ENCODE data around the gene HIVEP3. TPM values are rescaled to one million over a fixed set of nuclear protein-coding genes. Genes with fewer than 3 reads are reported as not detected.
A peak's percentile ranks its signal among the peaks of the same experiment; 100 is the strongest.

HIVEP3 gene
- total RNA-seq, 1 experiment from 2014 or later, result 11.0 TPM

DNA sequence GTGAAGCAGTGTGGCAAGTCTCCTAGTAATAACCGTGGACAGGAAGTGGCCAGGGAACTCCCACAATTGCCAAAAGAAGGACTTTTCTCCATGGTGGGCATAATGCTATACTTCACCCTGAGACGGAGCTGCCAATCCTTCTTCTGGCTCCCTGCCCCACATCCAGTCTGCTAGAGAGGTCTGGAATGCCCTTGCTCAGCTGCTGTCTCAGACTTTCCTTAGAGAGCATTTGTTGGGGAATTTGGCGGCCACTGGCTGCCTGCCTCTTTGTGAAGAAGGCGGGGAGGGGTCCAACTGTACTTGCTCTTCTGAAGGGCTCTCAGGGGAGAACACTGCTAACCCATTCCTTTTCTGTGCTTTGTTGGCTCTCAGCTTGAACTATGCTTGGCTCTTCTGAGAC is 310.5 kb downstream of the HIVEP3 start:
- Histone ChIP-seq H3K4me1 (replicated peaks; ENCODE audit: insufficient read depth) (no peaks in the 10 kb centered on the region), H4K20me1 (ENCODE audit: insufficient read depth) (no peaks in the 10 kb centered on the region), H3K9me3 (ENCODE audit: insufficient read depth, low read depth) (no peaks in the 10 kb centered on the region), H3K4me2 (no peak overlapping the region), H3K4me3 (no peak overlapping the region), H3K27ac (no peak overlapping the region), H3K9me2 (ENCODE audit: insufficient read depth) (no peaks in the 10 kb centered on the region), H3K36me3 (ENCODE audit: low read depth) (no peaks in the 10 kb centered on the region), H3K79me2 (ENCODE audit: low read depth) (no peaks in the 10 kb centered on the region), H3K27me3 (ENCODE audit: insufficient read depth, low read depth) (no peaks in the 10 kb centered on the region), H2AFZ (no peak overlapping the region), H3F3A (ENCODE audit: insufficient read depth, low read depth) (no peaks in the 10 kb centered on the region)
- intact Hi-C loops (cut with micrococcal nuclease; ENCODE audit: unreplicated experiment), result no loop called here
- TF ChIP-seq, protein P1, sequence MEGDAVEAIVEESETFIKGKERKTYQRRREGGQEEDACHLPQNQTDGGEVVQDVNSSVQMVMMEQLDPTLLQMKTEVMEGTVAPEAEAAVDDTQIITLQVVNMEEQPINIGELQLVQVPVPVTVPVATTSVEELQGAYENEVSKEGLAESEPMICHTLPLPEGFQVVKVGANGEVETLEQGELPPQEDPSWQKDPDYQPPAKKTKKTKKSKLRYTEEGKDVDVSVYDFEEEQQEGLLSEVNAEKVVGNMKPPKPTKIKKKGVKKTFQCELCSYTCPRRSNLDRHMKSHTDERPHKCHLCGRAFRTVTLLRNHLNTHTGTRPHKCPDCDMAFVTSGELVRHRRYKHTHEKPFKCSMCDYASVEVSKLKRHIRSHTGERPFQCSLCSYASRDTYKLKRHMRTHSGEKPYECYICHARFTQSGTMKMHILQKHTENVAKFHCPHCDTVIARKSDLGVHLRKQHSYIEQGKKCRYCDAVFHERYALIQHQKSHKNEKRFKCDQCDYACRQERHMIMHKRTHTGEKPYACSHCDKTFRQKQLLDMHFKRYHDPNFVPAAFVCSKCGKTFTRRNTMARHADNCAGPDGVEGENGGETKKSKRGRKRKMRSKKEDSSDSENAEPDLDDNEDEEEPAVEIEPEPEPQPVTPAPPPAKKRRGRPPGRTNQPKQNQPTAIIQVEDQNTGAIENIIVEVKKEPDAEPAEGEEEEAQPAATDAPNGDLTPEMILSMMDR (conservative IDR thresholded peaks at IDR 0.05), result no peak
- TF ChIP-seq EZH2 (IDR thresholded peaks at IDR 0.05; ENCODE audit: low read depth), result no peak
- ChIA-PET CTCF (no interaction called here), POLR2A (ENCODE audit: unreplicated experiment) (no interaction called here)
- DNase-seq, result no peak
- BruUV-seq (replicated peaks), result no TSS peak

DNA sequence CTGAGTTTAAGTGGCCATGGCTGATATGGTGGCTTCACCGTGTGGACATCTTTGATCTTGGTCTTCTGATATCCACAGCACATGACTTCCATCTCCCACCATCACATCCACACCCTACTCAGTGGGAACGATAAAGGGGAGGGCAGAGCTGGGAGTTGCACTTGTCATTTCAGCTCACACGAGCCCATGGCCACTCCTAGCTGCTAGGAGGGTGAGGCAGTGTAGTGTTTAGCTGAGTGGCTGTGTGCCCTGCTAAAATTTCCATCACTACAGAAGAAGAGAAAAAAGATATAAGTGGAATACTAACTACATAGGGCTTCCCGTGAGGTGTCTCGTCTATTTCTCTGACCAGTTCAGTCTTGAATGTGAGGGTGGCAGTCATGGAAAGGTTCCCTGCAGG is 310.9 kb downstream of the HIVEP3 start:
- Histone ChIP-seq H3K4me2 (no peak overlapping the region), H3K79me2 (ENCODE audit: low read depth) (no peaks in the 10 kb centered on the region), H3K36me3 (ENCODE audit: low read depth) (no peaks in the 10 kb centered on the region), H3K9me3 (ENCODE audit: insufficient read depth, low read depth) (no peaks in the 10 kb centered on the region), H3K27me3 (ENCODE audit: insufficient read depth, low read depth) (no peaks in the 10 kb centered on the region), H3K27ac (no peak overlapping the region), H2AFZ (no peak overlapping the region), H3F3A (ENCODE audit: insufficient read depth, low read depth) (no peaks in the 10 kb centered on the region), H3K4me1 (replicated peaks; ENCODE audit: insufficient read depth) (no peaks in the 10 kb centered on the region), H3K9me2 (ENCODE audit: insufficient read depth) (no peaks in the 10 kb centered on the region), H3K4me3 (no peak overlapping the region), H4K20me1 (ENCODE audit: insufficient read depth) (no peaks in the 10 kb centered on the region)
- intact Hi-C loops (cut with micrococcal nuclease; ENCODE audit: unreplicated experiment), result no loop called here
- CTCF ChIA-PET, result no interaction called here
- no peak for DNase-seq
- BruUV-seq (replicated peaks), result no TSS peak
- POLR2A ChIA-PET (ENCODE audit: unreplicated experiment), result no interaction called here
- TF ChIP-seq EZH2 (IDR thresholded peaks at IDR 0.05; ENCODE audit: low read depth), result no peak
- TF ChIP-seq, protein P1 (conservative IDR thresholded peaks at IDR 0.05), result no peak

GRCh38 chr1:41599912-41600311 is 318.8 kb downstream of the HIVEP3 start:
- H3K4me2 ChIP-seq, result no peak overlapping the region
- no peak overlapping the region for H3K27ac ChIP-seq
- H2AFZ ChIP-seq, result no peak overlapping the region
- no peaks in the 10 kb centered on the region for H3K79me2 ChIP-seq (ENCODE audit: low read depth)
- no peak overlapping the region for H3K4me3 ChIP-seq
- CTCF ChIA-PET, result interaction anchor here (0.7 kb wide), 1 partner anchor 86 kb away, joined by 3 read pairs; no protein-coding TSS in a partner anchor
- POLR2A ChIA-PET (ENCODE audit: unreplicated experiment), result no interaction called here
- DNase-seq, result peak in 1 of 2 experiments; percentile 17
- no peaks in the 10 kb centered on the region for H3K9me2 ChIP-seq (ENCODE audit: insufficient read depth)
- no peaks in the 10 kb centered on the region for H3K36me3 ChIP-seq (ENCODE audit: low read depth)
- H3K9me3 ChIP-seq (ENCODE audit: insufficient read depth, low read depth), result no peaks in the 10 kb centered on the region
- no peaks in the 10 kb centered on the region for H3K27me3 ChIP-seq (ENCODE audit: insufficient read depth, low read depth)
- no TSS peak for BruUV-seq (replicated peaks)
- H3F3A ChIP-seq (ENCODE audit: insufficient read depth, low read depth), result no peaks in the 10 kb centered on the region
- H3K4me1 ChIP-seq (replicated peaks; ENCODE audit: insufficient read depth), result no peaks in the 10 kb centered on the region
- H4K20me1 ChIP-seq (ENCODE audit: insufficient read depth), result no peaks in the 10 kb centered on the region
- intact Hi-C loops (cut with micrococcal nuclease; ENCODE audit: unreplicated experiment), result no loop called here
- TF ChIP-seq, protein P1 (conservative IDR thresholded peaks at IDR 0.05), result peak; percentile 78
- no peak for TF ChIP-seq EZH2 (IDR thresholded peaks at IDR 0.05; ENCODE audit: low read depth)
